SK-N-SH treated with all-trans-retinoic acid at 6 μM for 48 hours (cell line): ENCODE data around the gene CCDC177.

Experiments
- BACH2 ChIP-seq: fragments of 250-450 bp; sonication (Bioruptor Pico); IDR thresholded peaks from 2 replicates; pipeline ENCODE4 v1.9.0; 2021; ENCODE audit warnings: mild to moderate bottlenecking, borderline replicate concordance
- SNAI2 ChIP-seq: fragments of 250-450 bp; sonication (Bioruptor Pico); IDR thresholded peaks from 2 replicates; pipeline ENCODE4 v1.5.0; 2020; ENCODE audit warnings: mild to moderate bottlenecking, moderate library complexity

The CCDC177 gene

GRCh38 chr14:69522026-69522425, 52.6 kb downstream of the CCDC177 start (continued):
- no peak for TF ChIP-seq BACH2
- no peak for TF ChIP-seq SNAI2 (CRISPR knock-in tag)
- TF ChIP-seq, all 23 proteins: peak for 0
